Measurements from ENCODE around the gene SIGLEC5. TPM values are rescaled to one million over a fixed set of nuclear protein-coding genes. Genes with fewer than 3 reads are reported as not detected.
"Not testable (repeated sequence)": the region's sequence is repeated elsewhere in the genome, so short reads cannot be mapped to it uniquely, and the experiment has no call there.

The SIGLEC5 gene, protein sequence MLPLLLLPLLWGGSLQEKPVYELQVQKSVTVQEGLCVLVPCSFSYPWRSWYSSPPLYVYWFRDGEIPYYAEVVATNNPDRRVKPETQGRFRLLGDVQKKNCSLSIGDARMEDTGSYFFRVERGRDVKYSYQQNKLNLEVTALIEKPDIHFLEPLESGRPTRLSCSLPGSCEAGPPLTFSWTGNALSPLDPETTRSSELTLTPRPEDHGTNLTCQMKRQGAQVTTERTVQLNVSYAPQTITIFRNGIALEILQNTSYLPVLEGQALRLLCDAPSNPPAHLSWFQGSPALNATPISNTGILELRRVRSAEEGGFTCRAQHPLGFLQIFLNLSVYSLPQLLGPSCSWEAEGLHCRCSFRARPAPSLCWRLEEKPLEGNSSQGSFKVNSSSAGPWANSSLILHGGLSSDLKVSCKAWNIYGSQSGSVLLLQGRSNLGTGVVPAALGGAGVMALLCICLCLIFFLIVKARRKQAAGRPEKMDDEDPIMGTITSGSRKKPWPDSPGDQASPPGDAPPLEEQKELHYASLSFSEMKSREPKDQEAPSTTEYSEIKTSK
- total RNA-seq (under 1 TPM in 1 of 2 experiments, not detected in 1; 0.13 TPM), polyA plus RNA-seq (not detected)

DNA sequence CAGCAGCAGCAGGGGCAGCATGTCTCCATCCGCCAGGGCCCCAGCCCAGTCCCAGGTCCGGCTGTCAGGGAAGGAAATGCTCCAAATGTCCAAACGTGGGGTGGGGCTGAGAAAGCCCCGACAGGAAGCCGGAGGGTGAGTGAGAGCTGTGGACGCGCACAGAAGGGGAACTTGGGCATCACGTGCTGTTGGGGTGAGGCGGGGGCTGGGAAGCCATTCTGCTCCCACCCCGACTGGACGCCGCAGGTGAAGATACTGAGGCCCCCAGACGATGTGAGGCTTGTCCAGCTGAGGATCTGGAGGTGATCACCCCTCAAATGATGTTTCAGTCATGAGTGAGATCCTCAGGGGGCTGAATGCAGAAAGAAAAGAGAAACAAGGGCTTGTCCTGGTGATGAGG, at the start of gene SIGLEC5:
SIGLEC5 (minus strand) TSS at position 87 of the 400 bp plus-strand sequence; CDS start at position 21, 66 bp downstream.
- H3K4me1 Mint-ChIP-seq; H3K4me1 ChIP-seq (ENCODE audit: insufficient read depth, low read length); H3K27ac ChIP-seq (ENCODE audit: low read depth, low read length); H3K4me3 ChIP-seq (ENCODE audit: low read length); H3K36me3 ChIP-seq (ENCODE audit: insufficient read depth, low read length); H3K36me3 Mint-ChIP-seq; CTCF ChIA-PET; H3K9me3 Mint-ChIP-seq; POLR2A ChIA-PET; DNase-seq; H3K4me3 Mint-ChIP-seq; H3K27me3 ChIP-seq (ENCODE audit: insufficient read depth, low read length, poor library complexity, severe bottlenecking); H3K9me3 ChIP-seq (ENCODE audit: low read length): not testable (repeated sequence)
- peak within 1 kb of the TSS in 1 of 8 donors; percentile 79 for H3K27ac Mint-ChIP-seq
- peaks cover 16 to 27% of the 10 kb centered on the region in 2 donors for H3K27me3 Mint-ChIP-seq

DNA sequence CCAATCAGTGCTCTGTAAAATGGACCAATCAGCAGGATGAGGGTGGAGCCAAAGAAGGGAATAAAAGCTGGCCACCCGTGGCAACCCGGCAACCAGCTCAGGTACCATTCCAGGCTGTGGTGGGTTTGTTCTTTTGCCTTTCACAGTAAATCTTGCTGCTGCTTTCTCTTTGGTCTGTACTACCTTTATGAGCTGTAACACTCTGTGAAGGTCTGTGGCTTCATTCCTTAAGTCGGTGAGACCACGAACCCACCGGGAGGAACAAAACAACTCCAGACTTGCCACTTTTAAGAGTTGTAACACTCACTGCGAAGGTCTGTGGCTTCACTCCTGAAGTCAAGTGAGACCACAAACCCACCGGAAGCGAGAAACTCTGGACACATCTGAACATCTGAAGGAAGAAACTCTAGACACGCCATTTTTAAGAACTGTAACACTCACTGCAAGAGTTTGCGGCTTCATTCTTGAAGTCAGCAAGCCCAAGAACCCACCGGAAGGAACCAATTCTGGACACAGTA, 46.4 kb upstream of the SIGLEC5 start:
- H3K27me3 ChIP-seq (ENCODE audit: insufficient read depth, low read length, poor library complexity, severe bottlenecking) = no peaks in the 10 kb centered on the region
- Mint-ChIP-seq H3K36me3 (no peaks in the 10 kb centered on the region), H3K9me3 (peaks cover 0 to 5% (median 3%) of the 10 kb centered on the region in 5 donors), H3K27ac (peak overlapping the region in 5 of 8 donors; percentile 9 to 67 (median 23)), H3K4me3 (peak overlapping the region in 5 of 7 donors; percentile 6 to 62 (median 39)), H3K27me3 (peaks cover 20 to 36% of the 10 kb centered on the region in 2 donors), H3K4me1 (peaks cover 3 to 10% (median 8%) of the 10 kb centered on the region in 3 donors)
- no peak overlapping the region for H3K27ac ChIP-seq (ENCODE audit: low read depth, low read length)
- peaks cover 11% of the 10 kb centered on the region for H3K4me1 ChIP-seq (ENCODE audit: insufficient read depth, low read length)
- ChIA-PET POLR2A (no interaction called here), CTCF (no interaction called here)
- peak in 2 of 5 donors; percentile 10 to 61 for DNase-seq
- H3K36me3 ChIP-seq (ENCODE audit: insufficient read depth, low read length) = no peaks in the 10 kb centered on the region
- H3K9me3 ChIP-seq (ENCODE audit: low read length) = no peaks in the 10 kb centered on the region
- no peak overlapping the region for H3K4me3 ChIP-seq (ENCODE audit: low read length)

DNA sequence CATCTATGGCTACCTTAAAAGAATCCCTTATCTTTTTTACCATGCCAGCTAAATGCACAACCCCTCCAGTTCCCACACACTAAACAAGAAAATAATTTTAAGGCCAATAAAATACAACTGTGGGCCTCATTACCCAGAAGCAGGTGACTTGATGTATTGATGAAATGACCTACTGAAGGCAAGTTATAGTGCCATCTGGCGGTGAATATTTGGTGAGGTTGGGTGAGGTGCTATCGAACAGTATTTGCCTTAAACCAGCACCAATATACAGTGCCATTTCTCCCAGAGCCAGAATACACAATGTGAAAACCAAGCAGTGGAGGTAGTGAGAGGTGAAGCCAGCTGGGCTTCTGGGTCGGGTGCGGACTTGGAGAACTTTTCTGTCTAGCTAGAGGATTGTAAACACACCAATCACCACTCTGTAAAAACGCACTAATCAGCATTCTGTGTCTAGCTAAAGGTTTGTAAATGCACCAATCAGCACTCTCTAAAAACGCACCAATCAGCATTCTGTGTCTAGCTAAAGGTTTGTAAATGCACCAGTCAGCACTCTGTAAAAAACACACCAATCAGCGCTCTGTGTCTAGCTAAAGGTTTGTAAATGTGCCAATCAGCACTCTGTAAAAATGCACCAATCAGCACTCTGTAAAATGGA, 45.8 kb upstream of the SIGLEC5 start:
- DNase-seq; POLR2A ChIA-PET; H3K36me3 Mint-ChIP-seq; H3K27ac ChIP-seq (ENCODE audit: low read depth, low read length); H3K36me3 ChIP-seq (ENCODE audit: insufficient read depth, low read length); H3K4me3 ChIP-seq (ENCODE audit: low read length); H3K9me3 Mint-ChIP-seq; H3K27ac Mint-ChIP-seq; H3K9me3 ChIP-seq (ENCODE audit: low read length); H3K27me3 ChIP-seq (ENCODE audit: insufficient read depth, low read length, poor library complexity, severe bottlenecking); CTCF ChIA-PET: not testable (repeated sequence)
- H3K4me1 Mint-ChIP-seq = peaks cover 3 to 10% (median 8%) of the 10 kb centered on the region in 3 donors
- H3K4me1 ChIP-seq (ENCODE audit: insufficient read depth, low read length) = peaks cover 11% of the 10 kb centered on the region
- H3K4me3 Mint-ChIP-seq = peak overlapping the region in 1 of 7 donors; percentile 62
- peaks cover 19 to 31% of the 10 kb centered on the region in 2 donors for H3K27me3 Mint-ChIP-seq

DNA sequence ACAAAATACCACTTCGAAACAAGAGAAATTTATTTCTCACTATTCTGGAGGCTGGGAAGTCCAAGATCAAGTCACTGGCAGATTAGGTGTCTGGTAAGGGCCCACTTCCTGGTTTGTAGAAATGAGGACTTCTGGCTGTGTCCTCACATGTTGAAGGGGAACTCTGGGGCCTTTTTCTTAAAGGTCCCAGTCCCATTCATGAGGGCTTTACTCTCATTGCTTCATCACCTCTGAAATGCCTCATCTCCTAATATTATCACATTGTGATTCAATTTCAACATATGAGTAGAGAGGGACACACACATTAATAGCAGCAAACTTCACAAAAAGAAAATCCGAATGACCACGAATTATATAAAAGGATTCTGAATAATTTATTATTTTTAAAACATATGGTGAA, 38.0 kb upstream of the SIGLEC5 start:
- Mint-ChIP-seq H3K36me3 (peaks cover 0 to 4% (median 1%) of the 10 kb centered on the region in 3 donors), H3K4me1 (no peaks in the 10 kb centered on the region), H3K9me3 (peaks cover 0 to 5% (median 3%) of the 10 kb centered on the region in 5 donors), H3K4me3 (no peak overlapping the region), H3K27me3 (peaks cover 20 to 57% of the 10 kb centered on the region in 2 donors), H3K27ac (no peak overlapping the region)
- Histone ChIP-seq H3K4me3 (ENCODE audit: low read length) (no peak overlapping the region), H3K27me3 (ENCODE audit: insufficient read depth, low read length, poor library complexity, severe bottlenecking) (no peaks in the 10 kb centered on the region), H3K27ac (ENCODE audit: low read depth, low read length) (no peak overlapping the region), H3K36me3 (ENCODE audit: insufficient read depth, low read length) (no peaks in the 10 kb centered on the region), H3K4me1 (ENCODE audit: insufficient read depth, low read length) (no peaks in the 10 kb centered on the region), H3K9me3 (ENCODE audit: low read length) (no peaks in the 10 kb centered on the region)
- CTCF ChIA-PET = no interaction called here
- POLR2A ChIA-PET = no interaction called here
- no peak for DNase-seq

DNA sequence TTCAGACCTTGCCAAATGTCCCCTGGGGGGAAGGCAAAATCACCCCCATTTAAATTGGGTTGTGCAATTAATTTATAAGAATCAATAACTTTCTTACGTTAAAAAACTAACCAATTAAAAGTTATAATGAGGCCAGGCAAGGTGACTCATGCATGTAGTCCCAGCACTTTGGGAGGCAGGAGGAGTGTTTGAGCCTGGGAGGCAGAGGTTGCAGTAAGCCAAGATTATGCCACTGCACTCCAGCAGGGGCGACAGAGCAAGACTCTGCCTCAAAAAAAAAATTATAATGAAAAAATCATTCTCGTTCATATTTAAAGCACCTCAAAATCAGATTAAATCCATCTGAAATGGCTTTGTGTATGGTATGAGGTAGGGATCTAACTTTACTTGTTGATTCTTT, 34.8 kb upstream of the SIGLEC5 start:
- no peak overlapping the region for H3K4me3 Mint-ChIP-seq
- no peak overlapping the region for H3K4me3 ChIP-seq (ENCODE audit: low read length)
- no peaks in the 10 kb centered on the region for H3K4me1 ChIP-seq (ENCODE audit: insufficient read depth, low read length)
- H3K36me3 ChIP-seq (ENCODE audit: insufficient read depth, low read length) = no peaks in the 10 kb centered on the region
- no peaks in the 10 kb centered on the region for H3K27me3 ChIP-seq (ENCODE audit: insufficient read depth, low read length, poor library complexity, severe bottlenecking)
- no peaks in the 10 kb centered on the region for H3K4me1 Mint-ChIP-seq
- no peak overlapping the region for H3K27ac Mint-ChIP-seq
- CTCF ChIA-PET = no interaction called here
- peaks cover 0 to 1% (median 1%) of the 10 kb centered on the region in 3 donors for H3K36me3 Mint-ChIP-seq
- H3K27me3 Mint-ChIP-seq = peaks cover 31 to 65% of the 10 kb centered on the region in 2 donors
- no peak overlapping the region for H3K27ac ChIP-seq (ENCODE audit: low read depth, low read length)
- no peaks in the 10 kb centered on the region for H3K9me3 ChIP-seq (ENCODE audit: low read length)
- no peak for DNase-seq
- peaks cover 0 to 4% (median 2%) of the 10 kb centered on the region in 5 donors for H3K9me3 Mint-ChIP-seq
- POLR2A ChIA-PET = no interaction called here

DNA sequence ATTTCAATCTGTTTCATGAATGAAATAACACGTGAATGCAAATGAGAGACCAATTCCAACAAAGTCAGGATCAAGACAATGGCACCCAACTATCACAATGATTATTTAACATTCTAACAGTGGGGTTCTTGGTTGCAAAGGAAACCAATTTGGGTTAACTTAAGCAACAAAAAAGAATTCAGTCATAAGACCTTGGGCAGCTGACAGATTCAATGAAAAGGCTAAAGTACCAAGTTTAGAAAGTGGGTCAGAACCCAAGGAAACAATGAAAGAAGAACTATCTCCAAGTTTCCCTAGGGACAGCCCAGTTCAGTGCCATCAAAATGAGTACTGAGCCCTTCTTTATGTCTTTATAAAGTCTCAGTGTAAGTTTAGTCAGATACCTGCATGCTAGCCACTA, 33.9 kb upstream of the SIGLEC5 start:
- Mint-ChIP-seq H3K9me3 (peaks cover 0 to 4% (median 2%) of the 10 kb centered on the region in 5 donors), H3K36me3 (peaks cover 0 to 1% (median 0%) of the 10 kb centered on the region in 3 donors), H3K4me3 (no peak overlapping the region), H3K4me1 (no peaks in the 10 kb centered on the region), H3K27ac (no peak overlapping the region), H3K27me3 (peaks cover 27 to 60% of the 10 kb centered on the region in 2 donors)
- POLR2A ChIA-PET = no interaction called here
- CTCF ChIA-PET = no interaction called here
- no peaks in the 10 kb centered on the region for H3K36me3 ChIP-seq (ENCODE audit: insufficient read depth, low read length)
- DNase-seq = no peak
- no peak overlapping the region for H3K4me3 ChIP-seq (ENCODE audit: low read length)
- H3K9me3 ChIP-seq (ENCODE audit: low read length) = no peaks in the 10 kb centered on the region
- no peaks in the 10 kb centered on the region for H3K27me3 ChIP-seq (ENCODE audit: insufficient read depth, low read length, poor library complexity, severe bottlenecking)
- H3K27ac ChIP-seq (ENCODE audit: low read depth, low read length) = no peak overlapping the region
- no peaks in the 10 kb centered on the region for H3K4me1 ChIP-seq (ENCODE audit: insufficient read depth, low read length)

DNA sequence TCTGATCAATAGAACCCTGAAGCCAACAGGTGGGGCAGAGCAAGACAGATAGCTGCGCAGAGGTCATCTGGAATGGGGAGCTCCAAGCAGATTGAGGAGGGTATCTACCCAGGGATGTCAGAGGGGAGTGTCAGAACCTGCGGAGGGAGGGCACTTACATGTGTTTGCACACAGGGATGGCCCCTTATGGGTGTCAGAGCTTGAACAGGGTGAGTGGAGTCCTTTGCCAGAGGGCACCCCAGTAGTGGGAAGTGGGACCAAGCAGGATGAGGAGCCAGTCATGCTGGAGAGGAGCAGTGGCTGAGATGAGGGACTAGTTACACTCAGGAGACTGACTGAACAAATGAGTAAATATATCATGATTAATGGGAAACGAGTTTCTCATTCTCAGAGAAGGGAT, 33.4 kb upstream of the SIGLEC5 start:
- Mint-ChIP-seq H3K9me3 (peaks cover 0 to 4% (median 0%) of the 10 kb centered on the region in 5 donors), H3K4me3 (no peak overlapping the region), H3K4me1 (no peaks in the 10 kb centered on the region), H3K27ac (peak overlapping the region in 1 of 8 donors; percentile 11), H3K27me3 (peaks cover 28 to 58% of the 10 kb centered on the region in 2 donors), H3K36me3 (peaks cover 0 to 1% (median 0%) of the 10 kb centered on the region in 3 donors)
- DNase-seq = no peak
- POLR2A ChIA-PET = no interaction called here
- Histone ChIP-seq H3K4me3 (ENCODE audit: low read length) (no peak overlapping the region), H3K9me3 (ENCODE audit: low read length) (no peaks in the 10 kb centered on the region), H3K27ac (ENCODE audit: low read depth, low read length) (no peak overlapping the region), H3K4me1 (ENCODE audit: insufficient read depth, low read length) (no peaks in the 10 kb centered on the region), H3K36me3 (ENCODE audit: insufficient read depth, low read length) (no peaks in the 10 kb centered on the region), H3K27me3 (ENCODE audit: insufficient read depth, low read length, poor library complexity, severe bottlenecking) (no peaks in the 10 kb centered on the region)
- CTCF ChIA-PET = no interaction called here

All from CD8-positive, alpha-beta memory T cell (primary cell).